GM10266 (cell line): ENCODE results near the gene COL9A3.

Experiments
- DNase-seq: peaks from one replicate; pipeline ENCODE4 v3.0.0; 2012; ENCODE audit errors: extremely low spot score
- CTCF ChIP-seq: IDR thresholded peaks from 2 replicates; pipeline ENCODE4 v1.5.1; 2012; ENCODE audit warnings: mild to moderate bottlenecking, low read depth; ENCODE audit not compliant: control insufficient read depth, insufficient read depth; ENCODE audit errors: missing control alignments

COL9A3 gene

DNA sequence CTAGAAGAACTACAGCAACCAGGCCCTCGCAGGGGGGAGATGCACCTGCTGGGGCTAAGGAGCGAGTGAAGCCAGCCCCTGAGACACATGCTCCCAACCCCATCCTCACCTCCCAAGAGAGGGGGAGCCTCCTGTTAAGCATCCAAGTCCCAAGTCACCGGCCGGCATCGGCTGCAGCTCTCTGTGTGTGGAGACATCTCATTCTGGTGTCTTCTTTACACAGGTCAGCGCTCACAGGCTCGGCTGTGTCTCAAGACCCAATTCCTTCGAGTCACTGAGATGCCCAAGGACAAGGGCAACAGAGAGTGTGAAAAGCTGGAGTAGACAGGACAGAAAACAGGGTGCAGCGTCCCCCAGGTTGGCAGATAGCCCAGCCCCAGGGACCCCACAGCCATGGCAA is 41.6 kb upstream of the COL9A3 start:
- TF ChIP-seq CTCF, result no peak
- DNase-seq, result no peak

GRCh38 chr20:62776035-62776691 is 40.7 kb upstream of the COL9A3 start:
- no peak for TF ChIP-seq CTCF
- DNase-seq, result no peak

DNA sequence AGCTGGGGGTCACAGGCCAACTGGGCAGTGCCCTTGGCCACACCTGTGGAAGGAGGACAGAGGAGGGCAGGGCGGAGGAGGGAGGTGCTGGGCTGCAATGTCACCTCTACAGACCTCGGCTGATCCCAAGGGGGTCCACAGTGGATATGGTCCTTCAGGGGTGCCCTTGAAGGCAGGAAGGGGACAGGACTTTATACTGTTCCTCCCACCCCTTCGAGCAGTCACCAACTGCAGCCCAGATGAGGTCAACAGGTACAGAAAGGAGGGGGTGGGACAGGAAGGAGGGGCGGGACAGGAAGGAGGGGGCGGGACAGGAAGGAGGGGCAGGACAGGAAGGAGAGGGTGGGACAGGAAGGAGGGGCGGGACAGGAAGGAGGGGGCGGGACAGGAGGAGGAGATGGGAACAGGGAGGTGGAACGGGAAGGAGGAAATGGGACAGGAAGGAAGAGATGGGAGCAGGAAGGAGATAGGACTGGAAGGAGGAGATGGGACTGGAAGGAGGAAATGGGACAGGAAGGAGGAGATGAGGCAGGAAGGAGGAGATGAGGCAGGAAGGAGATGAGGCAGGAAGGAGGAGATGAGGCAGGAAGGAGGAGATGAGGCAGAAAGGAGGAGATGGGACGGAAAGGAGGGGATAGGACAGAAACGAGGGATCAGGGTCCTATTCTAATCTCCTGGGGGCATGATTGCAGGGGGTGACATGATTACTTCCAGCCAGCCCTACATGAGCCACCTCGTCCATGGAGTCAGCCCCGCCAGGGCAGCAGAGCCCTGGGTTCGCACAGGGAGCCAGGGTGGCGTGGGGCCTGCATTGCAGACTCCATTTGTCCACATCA is 39.9 kb upstream of the COL9A3 start:
- TF ChIP-seq CTCF, result no peak
- peak; percentile 85 for DNase-seq

DNA sequence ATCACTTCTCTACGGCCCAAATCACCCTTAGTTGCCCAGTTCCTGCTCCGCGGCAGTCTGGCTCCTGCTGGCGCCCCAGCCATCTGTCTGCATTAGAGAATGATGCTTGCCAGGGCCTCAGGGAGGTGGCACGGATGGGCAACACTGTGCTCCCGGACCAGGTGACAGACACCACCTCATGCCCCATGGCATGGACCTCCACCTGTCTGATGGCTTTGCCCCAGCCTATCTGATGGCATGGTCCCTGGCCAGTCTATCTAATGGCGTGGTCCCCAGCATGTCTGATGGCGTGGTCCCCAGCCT is 39.4 kb upstream of the COL9A3 start:
- TF ChIP-seq CTCF, result no peak
- no peak for DNase-seq

DNA sequence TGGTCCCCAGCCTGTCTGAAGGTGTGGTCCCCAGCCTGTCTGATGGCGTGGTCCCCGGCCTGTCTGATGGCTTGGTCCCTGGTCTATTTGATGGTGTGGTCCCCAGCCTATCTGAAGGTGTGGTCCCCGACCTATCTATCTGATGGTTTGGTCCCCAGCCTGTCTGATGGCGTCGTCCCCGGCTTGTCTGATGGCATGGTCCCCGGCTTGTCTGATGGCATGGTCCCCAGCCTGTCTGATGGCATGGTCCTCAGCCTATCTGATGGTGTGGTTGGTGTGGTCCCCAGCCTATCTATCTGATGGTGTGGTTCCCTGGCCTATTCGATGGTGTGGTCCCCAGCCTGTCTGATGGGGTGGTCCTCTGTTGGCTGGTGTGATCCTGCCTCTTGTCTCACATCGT is 38.8 kb upstream of the COL9A3 start:
- no peak for TF ChIP-seq CTCF
- no peak for DNase-seq

DNA sequence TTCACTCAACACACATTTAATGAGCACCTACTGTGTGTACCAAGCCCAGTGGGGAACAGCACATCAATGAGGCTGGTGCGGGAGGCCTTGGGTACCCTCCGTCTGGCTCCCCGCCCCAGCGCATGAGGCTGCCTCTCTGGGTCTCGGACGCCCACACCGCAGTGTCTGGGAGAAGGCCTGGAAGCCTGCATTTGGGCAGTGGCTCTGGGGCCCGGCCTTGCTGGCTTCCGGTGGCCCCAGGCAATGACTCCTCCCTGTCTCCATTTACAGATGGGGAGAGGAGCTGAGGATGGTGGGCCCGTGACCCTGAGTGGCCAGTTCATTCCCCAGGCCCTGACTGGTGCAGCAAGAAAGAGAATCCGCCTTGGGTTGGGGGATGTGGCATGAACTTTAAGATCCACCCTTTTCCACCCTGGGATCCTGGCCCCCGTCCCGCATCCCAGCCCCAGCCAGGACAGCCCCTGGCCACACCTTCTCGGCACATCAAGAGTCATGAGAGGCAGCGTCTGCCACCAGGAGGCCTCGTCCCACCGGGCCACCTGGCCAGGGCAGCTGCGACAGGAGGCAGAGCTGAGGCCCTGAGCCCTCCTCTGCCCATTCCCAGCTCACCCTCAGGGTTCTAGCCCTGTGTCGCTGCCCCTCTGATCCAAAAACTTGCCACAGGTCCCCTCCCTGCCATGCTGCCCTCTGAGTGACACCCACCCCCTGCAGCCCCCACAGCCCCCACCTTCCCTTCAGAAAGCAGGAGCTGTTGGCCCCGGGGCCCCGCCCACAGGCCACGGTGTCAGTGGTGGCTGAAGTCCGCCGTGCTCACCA is 38.0 kb upstream of the COL9A3 start:
- no peak for TF ChIP-seq CTCF
- no peak for DNase-seq

- no peak for DNase-seq
- no peak for TF ChIP-seq CTCF
Observed at GRCh38 chr20:62779417-62779685, 37.5 kb upstream of the COL9A3 start.
